Neutrophil (primary cell): Measurements from ENCODE around the gene IPPK.
"Not testable (repeated sequence)": the region's sequence is repeated elsewhere in the genome, so short reads cannot be mapped to it uniquely, and the experiment has no call there.

ENCODE experiments used
- H3K27ac ChIP-seq: fragments of 200-600 bp; sonication (generic); 2 replicates; pipeline ENCODE4 v1.5.1; 2016; ENCODE audit warnings: mild to moderate bottlenecking, moderate library complexity
- H3K27me3 ChIP-seq: fragments of 200-600 bp; sonication (generic); 2 replicates; pipeline ENCODE4 v1.6.0; 2016; ENCODE audit warnings: mild to moderate bottlenecking
- H3K36me3 ChIP-seq: fragments of 200-600 bp; sonication (generic); 2 replicates; pipeline ENCODE4 v1.5.1; 2017
- H3K4me1 ChIP-seq, 2 experiments: fragments of 200-600 bp in 1 of 2; sonication (generic) in 1 of 2; 1 replicate in 1 of 2; 2 replicates in 1 of 2; pipeline versions ENCODE4 v1.5.1 to v1.6.1; 2013 to 2016; ENCODE audit warnings: low read depth in 1 of 2, low read length in 1 of 2, mild to moderate bottlenecking in 1 of 2, moderate library complexity in 1 of 2; ENCODE audit not compliant: control insufficient read depth in 1 of 2, insufficient read depth in 1 of 2
- H3K4me3 ChIP-seq, 2 experiments: fragments of 200-600 bp in 1 of 2; sonication (generic) in 1 of 2; 1 replicate in 1 of 2; 2 replicates in 1 of 2; pipeline ENCODE4 v1.5.1; 2013 to 2016; ENCODE audit warnings: low read depth in 1 of 2, low read length in 1 of 2, mild to moderate bottlenecking in 1 of 2, moderate library complexity in 1 of 2
- H3K9me3 ChIP-seq: fragments of 200-600 bp; sonication (generic); 2 replicates; pipeline ENCODE4 v1.5.1; 2016
- TF ChIP-seq, protein P1 (sequence below): fragments of 200-600 bp; sonication (generic); IDR thresholded peaks from 2 replicates; pipeline ENCODE4 v1.5.1; 2016; ENCODE audit warnings: antibody characterized with exemption

Gene IPPK

DNA sequence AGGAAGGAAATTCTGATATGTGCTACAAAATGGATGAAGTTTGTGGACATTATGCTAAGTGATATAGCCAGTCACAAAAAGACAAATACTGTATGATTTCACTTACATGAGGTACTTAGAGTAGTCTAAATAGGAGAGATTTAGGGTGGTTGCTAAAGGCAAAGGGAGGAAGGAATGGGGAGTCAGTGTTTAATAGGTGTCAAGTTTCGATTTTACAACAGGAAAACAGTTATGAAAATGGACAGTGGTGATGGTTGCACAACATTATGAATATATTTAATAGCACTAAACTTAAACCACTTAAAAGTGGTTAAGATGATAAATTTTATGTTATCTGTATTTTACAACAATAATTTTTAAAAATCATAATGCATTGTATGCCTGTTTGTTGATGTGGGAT lies 93.8 kb downstream of the IPPK start:
- Histone ChIP-seq H3K36me3 (no peaks in the 10 kb centered on the region), H3K4me1 (peaks cover 8 to 10% of the 10 kb centered on the region in 2 experiments), H3K4me3 (no peak overlapping the region), H3K9me3 (no peaks in the 10 kb centered on the region), H3K27ac (no peak overlapping the region), H3K27me3 (no peaks in the 10 kb centered on the region)
- TF ChIP-seq, protein P1, sequence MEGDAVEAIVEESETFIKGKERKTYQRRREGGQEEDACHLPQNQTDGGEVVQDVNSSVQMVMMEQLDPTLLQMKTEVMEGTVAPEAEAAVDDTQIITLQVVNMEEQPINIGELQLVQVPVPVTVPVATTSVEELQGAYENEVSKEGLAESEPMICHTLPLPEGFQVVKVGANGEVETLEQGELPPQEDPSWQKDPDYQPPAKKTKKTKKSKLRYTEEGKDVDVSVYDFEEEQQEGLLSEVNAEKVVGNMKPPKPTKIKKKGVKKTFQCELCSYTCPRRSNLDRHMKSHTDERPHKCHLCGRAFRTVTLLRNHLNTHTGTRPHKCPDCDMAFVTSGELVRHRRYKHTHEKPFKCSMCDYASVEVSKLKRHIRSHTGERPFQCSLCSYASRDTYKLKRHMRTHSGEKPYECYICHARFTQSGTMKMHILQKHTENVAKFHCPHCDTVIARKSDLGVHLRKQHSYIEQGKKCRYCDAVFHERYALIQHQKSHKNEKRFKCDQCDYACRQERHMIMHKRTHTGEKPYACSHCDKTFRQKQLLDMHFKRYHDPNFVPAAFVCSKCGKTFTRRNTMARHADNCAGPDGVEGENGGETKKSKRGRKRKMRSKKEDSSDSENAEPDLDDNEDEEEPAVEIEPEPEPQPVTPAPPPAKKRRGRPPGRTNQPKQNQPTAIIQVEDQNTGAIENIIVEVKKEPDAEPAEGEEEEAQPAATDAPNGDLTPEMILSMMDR = no peak

DNA sequence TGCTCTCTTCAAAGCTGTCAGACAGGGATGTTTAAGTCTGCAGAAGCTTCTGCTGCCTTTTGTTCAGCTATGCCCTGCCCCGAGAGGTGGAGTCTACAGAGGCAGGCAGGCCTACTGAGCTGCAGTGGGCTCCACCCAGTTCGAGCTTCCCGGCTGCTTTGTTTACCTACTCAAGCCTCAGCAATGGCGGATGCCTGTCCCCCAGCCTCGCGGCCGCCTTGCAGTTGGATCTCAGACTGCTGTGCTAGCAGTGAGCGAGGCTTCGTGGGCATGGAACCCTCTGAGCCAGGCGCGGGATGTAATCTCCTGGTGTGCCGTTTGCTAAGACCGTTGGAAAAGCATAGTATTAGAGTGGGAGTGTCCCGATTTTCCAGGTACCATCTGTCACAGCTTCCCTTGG lies 96.3 kb downstream of the IPPK start:
- not testable (repeated sequence) for H3K27ac ChIP-seq, H3K27me3 ChIP-seq, H3K4me3 ChIP-seq, H3K9me3 ChIP-seq, H3K4me1 ChIP-seq, H3K36me3 ChIP-seq

DNA sequence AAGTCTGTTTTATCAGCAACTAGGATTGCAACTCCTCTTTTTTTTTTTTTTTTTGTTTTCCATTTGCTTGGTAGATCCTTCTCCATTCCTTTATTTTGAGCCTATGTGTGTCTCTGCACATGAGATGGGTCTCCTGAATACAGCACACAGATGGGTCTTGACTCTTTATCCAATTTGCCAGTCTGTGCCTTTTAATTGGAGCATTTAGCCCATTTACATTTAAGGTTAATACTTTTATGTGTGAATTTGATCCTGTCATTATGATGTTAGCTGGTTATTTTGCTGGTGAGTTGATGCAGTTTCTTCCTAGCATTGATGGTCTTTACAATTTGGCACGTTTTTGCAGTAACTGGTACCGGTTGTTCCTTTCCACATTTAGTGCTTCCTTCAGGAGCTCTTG lies 98.1 kb downstream of the IPPK start:
- H3K36me3 ChIP-seq, H3K4me1 ChIP-seq, H3K4me3 ChIP-seq, H3K27me3 ChIP-seq, H3K9me3 ChIP-seq, H3K27ac ChIP-seq: not testable (repeated sequence)

DNA sequence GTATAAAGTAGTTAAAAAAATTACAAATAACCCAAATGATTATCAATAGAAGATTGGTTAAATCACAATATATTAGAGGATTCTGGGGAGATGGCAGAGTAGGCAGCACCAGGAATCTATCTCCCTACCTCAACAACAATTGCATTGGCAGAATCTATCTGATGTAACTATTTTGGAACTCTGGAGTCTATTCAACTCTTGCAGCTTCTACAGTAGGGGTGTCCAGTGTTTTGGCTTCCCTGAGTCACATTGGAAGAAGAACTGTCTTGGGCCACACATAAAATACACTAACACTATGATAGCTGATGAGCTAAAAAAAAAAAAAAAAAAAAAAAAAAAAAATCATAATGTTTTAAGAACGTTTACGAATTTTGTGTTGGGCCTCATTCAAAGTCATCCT lies 104.9 kb downstream of the IPPK start:
- TF ChIP-seq, protein P1 = no peak
- no peaks in the 10 kb centered on the region for H3K36me3 ChIP-seq
- H3K4me3 ChIP-seq = no peak overlapping the region
- H3K9me3 ChIP-seq = no peaks in the 10 kb centered on the region
- H3K27me3 ChIP-seq = no peaks in the 10 kb centered on the region
- H3K27ac ChIP-seq = no peak overlapping the region
- no peaks in the 10 kb centered on the region for H3K4me1 ChIP-seq

DNA sequence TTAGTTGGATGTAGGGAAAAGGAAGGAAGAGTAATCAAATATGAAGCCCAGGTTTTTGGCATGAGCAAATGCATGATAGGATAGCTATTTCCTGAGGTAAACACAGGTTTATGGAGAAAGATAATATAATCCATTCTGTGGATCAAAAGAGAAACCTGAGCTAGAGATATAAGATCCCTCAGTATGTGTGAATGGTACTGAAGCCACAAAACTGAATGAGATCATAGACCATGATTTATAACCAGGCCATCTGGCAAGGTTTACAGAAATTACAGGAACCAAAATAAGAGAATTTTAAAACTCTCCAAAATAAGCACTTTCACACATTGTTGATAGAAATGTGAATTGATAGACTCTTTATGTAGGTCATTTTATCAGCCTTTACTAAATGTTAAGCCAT lies 105.4 kb downstream of the IPPK start:
- H3K4me3 ChIP-seq = no peak overlapping the region
- no peaks in the 10 kb centered on the region for H3K36me3 ChIP-seq
- TF ChIP-seq, protein P1 = no peak
- no peak overlapping the region for H3K27ac ChIP-seq
- no peaks in the 10 kb centered on the region for H3K27me3 ChIP-seq
- no peaks in the 10 kb centered on the region for H3K4me1 ChIP-seq
- no peaks in the 10 kb centered on the region for H3K9me3 ChIP-seq
